Stimulated activated CD8-positive, alpha-beta memory T cell treated with anti-CD3 and anti-CD28 coated beads, Interleukin-12 subunit alpha, Interleukin-12 subunit beta, amount 100 ng/mL, for 24 hours (primary cell): ENCODE results near the gene C5orf63.
"Not testable (repeated sequence)": the region's sequence is repeated elsewhere in the genome, so short reads cannot be mapped to it uniquely, and the experiment has no call there.

Experiments used
- DNase-seq: peaks from one replicate; pipeline ENCODE4 v3.0.0-alpha.2; 2020; ENCODE audit errors: extremely low read depth

C5orf63 gene

DNA sequence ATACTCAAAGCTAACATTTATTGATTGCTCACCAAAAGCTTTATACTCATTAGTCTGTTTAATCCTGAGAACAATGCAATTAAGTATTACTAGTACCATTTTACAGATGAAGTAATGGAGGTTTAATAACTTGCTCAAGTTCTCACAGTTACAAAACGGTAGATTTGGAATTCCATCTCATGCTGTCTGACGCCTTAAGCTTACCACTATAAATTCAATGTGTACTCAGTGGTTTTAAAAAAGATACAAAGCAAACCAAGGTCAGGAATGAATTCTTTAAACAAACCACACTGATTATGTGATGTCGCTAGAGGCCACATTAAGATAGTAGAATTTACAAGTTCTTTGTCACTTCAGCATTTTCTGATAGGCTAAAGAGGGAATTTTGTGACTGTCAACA, 1.2 kb upstream of the C5orf63 start:
- no peak for DNase-seq

DNA sequence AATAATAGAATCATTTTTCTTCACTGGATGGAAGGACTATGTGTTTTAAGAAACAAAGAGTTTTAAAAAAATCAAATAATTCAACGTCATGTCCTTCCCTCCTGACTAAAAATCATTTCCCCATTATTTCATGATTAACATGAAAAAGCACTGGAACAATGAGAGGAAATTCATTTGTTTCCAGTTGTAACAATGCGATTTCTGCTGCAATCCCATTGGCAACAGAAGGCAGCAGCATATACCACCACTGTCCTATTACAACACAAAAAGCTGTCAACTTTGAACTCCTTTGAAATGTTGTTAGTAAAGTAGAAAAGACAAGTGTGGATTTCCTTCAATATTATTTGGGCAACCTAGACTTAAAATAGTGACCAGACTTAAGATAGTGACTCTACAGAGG, 3.1 kb downstream of the C5orf63 start:
- no peak for DNase-seq

DNA sequence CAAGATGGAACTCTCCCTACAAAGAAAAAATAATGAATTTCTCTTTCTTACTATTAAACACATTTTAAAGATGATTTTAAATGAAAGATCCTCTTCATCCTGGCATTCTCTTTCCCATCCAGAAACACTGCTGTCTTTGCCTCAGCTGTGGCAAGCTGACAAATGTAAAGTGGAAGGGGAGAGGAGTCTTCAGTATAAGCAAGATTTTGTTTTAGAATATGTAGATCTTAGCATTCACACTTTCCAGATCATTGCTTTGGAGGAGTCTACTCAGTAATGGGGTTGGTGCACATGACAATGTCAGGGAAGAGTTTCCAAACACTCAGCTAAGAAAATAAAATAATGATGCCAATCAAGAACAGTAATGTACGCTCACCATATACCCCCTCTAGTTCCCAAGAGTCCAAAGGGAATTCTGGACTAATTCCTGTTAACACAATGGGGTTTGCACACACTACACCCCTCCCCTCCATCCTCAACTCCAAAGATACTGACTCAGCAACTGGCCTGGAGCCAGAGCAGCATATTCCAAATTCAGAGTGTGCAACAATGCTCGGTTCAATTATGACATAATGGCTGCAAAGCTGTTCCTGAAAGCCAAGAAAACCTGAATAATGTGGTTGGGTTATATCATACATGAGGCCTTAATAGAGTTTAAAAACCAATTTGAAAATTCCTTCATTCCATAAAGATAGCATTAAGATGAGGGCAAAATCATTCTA, 4.6 kb downstream of the C5orf63 start:
- no peak for DNase-seq

DNA sequence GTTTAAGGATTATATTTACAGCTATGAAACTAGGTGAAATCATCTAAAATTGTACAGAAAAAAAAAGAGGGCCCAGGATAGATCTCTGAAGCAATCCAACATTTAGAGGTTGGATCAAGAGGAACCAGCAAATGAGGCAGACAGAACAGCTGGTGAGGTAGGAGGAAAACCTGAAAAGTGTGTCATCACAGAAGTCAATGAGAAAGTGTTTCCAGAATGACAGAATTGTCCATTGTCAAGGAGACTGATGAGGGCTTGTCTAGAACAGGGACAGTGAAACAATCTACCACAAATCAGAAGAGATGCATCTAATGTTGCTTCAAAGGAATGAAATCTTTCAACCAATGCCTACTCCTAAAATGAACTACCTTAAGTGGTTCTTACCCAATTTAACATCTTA, 6.6 kb downstream of the C5orf63 start:
- no peak for DNase-seq

DNA sequence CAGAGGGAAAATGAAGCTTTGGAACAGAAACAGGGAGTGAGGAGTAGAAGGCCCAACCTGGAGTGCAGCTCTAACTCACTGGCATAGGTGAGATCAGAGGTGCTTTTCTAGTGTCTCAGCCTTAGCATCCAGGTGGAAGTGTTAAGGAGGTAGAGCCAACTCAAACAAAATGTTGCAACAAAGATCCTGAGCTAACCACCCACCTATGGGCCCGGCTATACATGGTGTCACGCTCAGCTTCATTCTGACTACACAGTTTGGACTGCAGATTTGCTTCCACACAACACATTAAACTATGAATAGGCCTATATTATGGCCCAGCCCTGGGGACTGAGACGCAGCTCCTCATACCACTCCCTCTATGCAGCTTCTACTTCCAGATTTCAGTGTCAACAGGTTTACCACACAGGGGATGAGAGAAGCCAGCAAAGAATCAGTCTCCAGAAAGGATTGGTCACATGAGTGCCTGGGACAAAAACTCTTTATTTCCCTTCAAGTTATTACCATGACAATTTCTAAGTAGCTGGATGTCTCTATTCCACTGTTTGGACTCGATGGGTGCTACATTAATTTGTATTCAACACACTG, 9.0 kb downstream of the C5orf63 start:
- DNase-seq = no peak

DNA sequence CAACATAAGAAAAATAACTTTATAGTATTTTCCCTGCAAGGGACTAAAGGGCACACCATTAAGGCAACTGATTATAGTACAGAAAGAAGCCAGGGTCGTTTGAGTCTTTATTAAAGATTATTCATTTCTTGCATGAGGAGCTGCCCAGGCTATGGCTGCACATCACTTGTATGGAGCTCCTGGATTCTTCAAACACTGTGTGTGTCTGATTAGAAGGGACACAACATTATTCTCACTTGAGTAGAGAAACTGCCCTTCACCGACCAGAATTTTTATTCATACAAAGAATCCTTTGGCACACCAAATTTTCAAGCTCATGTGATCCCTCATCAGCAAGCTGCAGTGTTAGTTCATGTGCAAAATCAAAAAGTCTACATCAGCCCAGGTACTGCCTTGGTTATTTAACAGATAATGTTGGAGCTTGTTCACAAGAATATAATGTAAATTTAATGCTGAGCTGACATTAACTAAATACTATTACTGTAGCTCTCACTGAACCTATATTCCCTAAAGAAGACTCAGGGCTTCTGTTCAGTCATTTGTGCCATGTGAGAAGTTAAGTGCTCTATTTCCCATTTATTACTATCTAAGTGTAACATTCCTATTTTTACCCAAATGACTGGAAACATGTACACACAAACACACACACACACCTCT, 9.9 kb downstream of the C5orf63 start:
- DNase-seq = no peak

DNA sequence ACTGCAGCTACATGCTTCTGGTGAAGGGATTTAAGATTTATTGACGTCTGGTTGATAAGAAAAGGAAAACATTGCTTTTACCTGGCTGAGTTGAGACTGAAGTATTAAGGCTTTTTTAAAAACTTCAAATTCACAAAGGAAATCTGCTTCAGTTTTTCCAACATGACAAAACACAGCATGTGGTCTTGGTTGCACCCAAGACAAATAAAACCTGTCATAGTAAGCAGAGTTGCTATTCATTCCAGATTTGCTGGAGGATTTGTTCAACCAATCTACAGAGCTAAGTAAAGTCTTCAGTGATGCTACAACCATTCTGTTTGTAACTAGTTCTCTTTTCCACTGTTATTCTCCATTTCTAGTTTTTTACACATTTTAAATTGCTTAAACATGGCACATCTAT, 11.3 kb downstream of the C5orf63 start:
- DNase-seq = no peak

DNA sequence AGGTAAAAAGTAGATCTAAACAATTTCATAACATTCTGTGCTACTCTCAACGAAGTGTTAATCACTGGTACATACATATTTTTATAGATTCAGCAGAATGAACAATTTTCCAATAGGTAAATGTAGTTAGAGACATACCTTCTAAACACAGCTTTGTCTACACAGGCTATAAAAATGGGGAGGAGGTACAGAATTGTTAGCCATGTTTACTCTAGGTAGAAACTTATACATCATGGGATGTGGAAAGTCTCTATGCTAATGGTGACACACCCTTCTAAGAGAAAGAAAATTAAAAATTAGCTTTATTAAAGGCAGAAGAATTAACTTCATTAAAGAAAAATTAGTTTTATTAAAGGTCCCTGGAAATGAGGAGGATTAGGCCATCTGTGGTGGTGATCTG, 11.8 kb downstream of the C5orf63 start:
- DNase-seq = no peak

DNA sequence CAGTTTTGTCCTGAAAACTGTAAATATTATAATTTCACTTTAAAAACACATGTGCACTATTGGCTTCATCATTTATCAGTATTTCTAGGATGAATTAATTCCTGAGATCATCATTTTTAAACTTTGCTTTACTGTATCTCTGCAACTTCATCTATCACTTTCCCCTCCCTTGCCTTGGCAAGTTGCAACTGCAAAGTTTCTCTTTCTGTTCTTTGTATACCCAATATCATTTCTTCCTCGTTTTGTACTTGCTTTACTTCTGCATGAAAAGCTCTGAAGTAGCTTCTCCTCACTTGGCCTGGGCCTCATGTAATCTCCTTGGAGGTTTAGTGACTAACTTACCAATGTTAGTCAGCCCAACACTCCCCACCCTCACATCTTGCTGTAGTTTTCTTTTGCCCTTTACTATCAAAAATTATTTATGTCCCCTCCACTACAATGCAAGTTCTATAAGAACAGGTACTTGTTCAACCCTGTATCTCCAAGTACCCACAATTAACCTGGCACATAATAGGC, 12.8 kb downstream of the C5orf63 start:
- DNase-seq = no peak

DNA sequence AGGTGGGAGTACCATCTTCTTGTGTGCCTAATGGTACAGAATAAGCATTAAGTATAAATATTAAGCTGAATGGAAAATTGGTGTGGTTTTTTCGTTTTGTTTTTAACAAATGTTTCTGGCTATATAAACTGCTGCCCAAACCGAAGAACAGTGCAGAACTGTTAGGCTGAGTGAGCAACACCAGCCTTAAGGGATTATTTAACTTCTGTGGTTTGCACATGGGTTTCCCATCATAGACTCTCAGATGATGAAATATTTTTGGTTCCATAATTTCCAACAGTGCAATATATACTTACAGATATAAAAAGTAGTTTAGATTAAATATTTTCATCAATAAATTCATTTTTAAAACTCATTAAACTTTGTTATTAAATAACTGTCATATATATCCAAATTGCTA, 16.4 kb downstream of the C5orf63 start:
- DNase-seq = no peak

DNA sequence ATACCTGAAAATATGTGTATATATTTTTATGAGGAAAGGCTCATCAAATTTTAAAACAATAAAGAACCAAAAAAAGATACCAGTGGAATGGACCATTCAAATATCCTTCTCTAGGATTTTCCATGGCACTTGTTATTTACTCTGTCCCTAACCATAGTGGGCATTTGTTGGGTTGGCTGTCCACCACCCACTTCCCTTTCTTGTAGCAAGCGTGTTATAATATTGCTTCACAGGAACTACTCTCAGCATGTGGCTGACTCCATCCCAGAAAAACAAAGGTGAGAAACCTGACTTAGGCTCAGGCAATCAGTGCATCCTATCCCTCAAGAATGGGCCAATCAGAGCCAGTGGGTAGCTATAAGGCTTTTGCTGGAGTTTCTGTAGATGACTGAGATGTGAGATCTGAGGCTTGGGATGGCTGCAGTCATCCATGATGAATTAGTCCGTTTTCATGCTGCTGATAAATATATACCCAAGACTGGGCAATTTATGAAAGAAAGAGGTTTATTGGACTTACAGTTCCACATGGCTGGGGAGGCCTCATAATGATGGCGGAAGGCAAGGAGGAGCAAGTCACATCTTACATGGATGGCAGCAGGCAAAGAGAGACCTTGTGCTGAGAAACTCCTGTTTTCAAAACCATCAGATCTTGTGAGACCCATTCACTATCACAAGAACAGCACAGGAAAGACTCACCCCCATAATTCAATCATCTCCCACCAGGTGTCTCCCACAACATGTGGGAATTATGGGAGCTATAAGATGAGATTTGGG, 17.2 kb downstream of the C5orf63 start:
- DNase-seq = no peak

DNA sequence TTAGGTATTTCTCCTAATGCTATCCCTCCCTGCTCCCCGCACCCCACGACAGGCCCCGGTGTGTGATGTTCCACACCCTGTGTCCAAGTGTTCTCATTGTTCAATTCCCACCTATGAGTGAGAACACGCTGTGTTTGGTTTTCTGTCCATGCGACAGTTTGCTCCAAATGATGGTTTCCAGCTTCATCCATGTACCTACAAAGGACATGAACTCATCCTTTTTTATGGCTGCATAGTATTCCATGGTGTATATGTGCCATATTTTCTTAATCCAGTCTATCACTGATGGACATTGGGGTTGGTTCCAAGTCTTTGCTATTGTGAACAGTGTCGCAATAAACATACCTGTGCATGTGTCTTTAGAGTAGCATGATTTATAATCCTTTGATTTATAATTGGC, 19.8 kb downstream of the C5orf63 start:
- not testable (repeated sequence) for DNase-seq

DNA sequence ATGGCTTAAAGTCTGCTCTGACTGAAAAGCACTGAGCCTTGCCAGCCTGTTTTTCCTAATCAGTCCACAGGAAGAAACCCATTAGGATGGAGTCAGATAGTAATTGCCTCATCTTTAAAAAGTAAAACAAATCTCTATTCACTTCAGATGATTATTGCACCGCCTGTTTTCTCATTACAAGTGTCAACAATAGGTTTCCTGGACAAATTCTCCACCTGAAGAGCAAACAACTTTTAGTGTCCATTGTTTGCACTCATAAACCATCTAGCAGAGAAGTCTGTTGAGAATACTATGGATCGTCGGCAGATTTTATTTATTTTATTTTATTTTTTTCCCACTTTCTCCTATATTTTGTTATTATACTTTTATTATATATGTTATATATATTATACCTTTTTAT, 20.3 kb downstream of the C5orf63 start:
- no peak for DNase-seq

DNA sequence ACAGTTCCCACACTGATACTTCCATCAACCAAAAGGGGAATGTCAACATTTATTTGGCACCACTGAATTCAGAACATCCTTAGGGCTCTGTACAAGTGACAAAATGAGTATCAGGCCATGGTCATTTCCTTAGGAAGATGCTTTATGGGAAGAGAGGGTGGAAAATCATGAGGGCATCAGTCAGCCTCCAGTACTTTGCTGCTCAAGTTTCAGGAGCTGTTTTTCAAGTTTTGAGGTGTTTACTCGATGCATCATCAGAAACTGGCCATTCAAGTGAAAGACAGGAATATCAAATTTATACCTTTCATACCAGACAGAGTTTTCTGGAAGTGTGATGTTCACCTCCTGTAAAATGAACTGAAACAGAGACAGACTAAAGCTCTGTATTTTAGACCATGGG, 21.7 kb downstream of the C5orf63 start:
- no peak for DNase-seq

DNA sequence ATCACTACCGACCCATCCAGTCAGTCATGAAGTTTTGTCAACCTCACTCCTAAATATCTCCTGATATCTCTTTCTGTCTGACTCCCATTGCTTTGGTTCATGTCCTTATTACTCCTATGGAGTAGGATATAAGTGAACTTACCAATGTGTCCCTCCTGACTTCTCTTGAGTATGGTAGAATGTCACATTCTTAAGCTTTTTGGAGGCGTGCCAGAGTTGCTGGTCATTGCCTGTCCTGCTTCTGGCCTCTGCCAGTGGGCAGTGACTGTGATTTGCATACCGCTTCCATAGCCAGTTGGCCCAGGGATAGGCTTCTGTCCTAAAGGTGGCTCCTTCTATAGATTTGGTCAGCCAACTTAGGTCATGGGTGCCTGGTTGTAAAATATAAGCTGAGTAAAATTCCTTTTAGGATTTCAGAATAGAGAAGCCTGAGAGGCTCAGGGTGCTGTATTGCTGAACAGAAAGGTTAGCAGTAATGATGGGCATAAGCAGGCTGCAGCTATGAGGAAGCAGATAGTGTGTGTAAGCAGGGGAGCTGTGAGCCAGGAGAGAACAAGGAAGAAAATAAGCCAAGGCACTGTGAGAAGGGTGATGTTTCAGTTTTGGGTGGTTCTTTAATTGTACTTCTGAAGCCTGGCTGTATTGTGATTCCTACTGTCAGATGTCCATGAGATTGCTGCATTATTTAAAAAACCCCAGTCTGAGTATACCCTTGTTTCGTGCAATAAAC, 26.8 kb downstream of the C5orf63 start:
- DNase-seq = no peak

DNA sequence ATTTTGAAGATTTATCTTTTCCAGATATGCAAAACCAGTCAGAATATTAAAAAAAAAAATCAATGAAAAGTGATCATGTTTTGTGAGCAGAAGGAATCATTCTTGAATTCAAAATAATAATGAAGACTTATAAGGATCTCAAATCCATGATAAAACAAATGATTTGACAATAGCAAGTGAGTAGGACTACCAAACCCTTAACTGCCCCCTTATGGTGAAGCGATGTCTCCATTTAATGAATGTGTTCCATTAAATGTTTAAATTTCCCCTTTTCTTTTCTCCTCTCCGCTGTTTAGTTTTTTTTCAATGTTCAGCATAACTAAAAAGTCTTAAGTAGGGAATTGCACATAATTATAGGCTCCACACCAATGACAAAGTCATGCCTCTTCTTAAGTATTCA, 30.7 kb downstream of the C5orf63 start:
- no peak for DNase-seq

DNA sequence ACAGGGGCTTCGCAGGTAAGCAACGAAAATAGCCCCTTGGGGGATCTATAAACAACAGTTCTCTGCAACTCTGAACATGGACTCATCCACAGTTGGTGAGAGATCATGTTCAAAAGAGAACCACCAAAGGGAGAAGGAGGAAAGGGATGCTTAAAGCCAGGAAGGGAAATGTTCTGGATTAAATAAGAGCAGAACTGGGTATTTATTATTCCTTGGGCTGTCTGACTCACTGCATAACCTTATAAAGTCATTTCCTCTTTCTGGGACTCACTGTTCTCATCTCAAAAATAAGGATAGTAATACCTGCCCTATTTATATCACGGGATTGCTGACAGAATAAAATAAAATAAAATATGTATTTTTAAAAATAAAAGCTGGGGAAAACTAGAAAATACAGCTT, 31.7 kb downstream of the C5orf63 start:
- no peak for DNase-seq

DNA sequence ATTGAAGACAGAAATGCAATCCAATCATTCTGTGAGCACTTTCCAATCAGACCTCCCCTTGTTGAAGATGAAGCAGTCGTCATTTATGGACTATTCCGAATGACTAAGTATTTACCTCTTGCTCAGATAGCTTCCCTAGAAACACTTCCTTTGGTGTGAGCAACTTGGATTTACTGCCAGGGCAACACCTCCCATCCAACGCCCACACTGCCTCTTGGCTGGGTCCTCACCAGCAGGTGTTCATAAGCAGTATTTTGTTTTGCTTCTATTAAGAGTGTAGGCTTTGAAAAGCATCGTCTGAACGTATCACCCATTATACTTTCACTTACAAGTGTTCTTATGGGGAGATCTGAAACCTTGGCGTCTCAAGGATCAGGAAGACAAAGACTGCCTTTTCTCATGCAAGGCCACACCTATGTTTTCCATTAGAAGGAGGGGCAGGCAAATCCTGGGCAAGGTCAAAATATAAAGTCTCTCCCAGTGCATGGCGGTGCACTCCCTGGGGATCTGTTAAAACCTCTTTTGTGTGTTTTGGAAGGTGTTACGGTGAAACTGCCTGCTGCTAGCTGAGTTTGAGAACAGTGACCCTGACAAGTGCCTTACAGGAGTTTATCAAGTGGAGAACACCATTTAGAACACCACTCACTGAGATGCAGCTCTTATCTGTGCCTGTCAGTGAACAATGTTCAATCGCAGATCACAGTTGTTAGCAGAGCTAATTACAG, 32.3 kb downstream of the C5orf63 start:
- no peak for DNase-seq

DNA sequence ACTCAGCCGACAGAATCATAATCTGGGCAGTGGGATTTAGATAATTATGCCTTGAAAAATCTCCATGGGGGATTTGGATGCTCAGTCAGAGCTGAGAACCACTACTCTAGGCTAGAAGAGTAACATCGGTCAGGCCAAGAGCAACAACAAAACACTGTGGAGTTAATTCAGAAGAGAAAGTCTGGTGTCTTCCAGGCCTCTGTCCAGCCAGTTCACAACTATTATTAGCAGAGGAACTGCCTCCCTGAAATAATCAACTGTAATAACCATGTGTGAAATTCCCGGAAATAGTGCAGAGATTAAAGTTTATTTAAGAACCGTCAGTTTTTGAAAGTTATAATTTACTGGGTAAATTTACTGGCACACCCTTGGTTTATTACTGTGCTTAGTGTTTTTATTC, 34.8 kb downstream of the C5orf63 start:
- no peak for DNase-seq

DNA sequence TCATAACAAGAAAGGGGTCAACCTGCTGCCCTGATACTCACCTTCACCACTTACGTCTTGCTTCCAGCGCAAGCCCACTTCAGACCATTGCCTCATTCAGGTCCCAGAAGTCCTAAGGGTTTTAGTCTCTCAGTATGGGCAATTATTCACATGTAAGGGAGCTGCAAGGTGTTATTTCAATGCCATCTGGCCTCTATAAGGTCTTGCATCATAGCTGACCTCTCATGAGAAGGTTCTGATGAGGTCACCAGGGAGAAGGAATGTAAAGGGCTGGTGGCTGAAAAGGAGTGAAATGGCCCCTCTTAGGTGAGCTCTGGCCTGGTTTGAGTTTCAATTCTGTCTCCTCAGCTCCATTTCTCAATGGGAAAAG, 41.5 kb downstream of the C5orf63 start:
- DNase-seq = no peak
